Mucosa of descending colon (tissue), 3 donors: ENCODE results near the gene RMDN2. TPM values are rescaled to one million over a fixed set of nuclear protein-coding genes. Genes with fewer than 3 reads are reported as not detected.

Source experiments
- ATAC-seq: fragments of 200-7000 bp; cut with Tn5 transposase; one replicate; pipeline ENCODE4 v1.9.1; 2020; ENCODE audit warnings: mild to moderate bottlenecking, moderate library complexity
- DNase-seq, 3 donors: peaks; one replicate each; pipeline ENCODE4 v3.0.0-alpha.2; 2020
- H3K36me3 ChIP-seq: fragments of 200-600 bp; one replicate; pipeline ENCODE4 v1.8.0; 2021; ENCODE audit warnings: low read depth, mild to moderate bottlenecking
- H3K4me1 ChIP-seq: fragments of 200-600 bp; one replicate; pipeline ENCODE4 v1.8.0; 2021; ENCODE audit warnings: low read depth, mild to moderate bottlenecking
- H3K4me3 ChIP-seq: fragments of 200-600 bp; one replicate; pipeline ENCODE4 v1.8.0; 2021; ENCODE audit warnings: mild to moderate bottlenecking
- H3K9me3 ChIP-seq: fragments of 200-600 bp; one replicate; pipeline ENCODE4 v1.8.0; 2021; ENCODE audit warnings: mild to moderate bottlenecking
- CTCF ChIP-seq: fragments of 200-600 bp; IDR thresholded peaks from one replicate; pipeline ENCODE4 v1.8.0; 2022; ENCODE audit warnings: antibody characterized with exemption, mild to moderate bottlenecking
- intact Hi-C, 2 donors: fragments of 100-400 bp; cut with DNase I in 1 of 2; cut with micrococcal nuclease in 1 of 2; formaldehyde crosslinking; loops; one replicate each; pipeline versions ENCODE4 v1.11.0 to v1.11.1; 2022; cut with DNase I, micrococcal nuclease
- total RNA-seq, 3 donors: library from RNA; stranded (reverse); fragmentation: NEBNext Ultra II Directional in 2 of 3; extraction: Animal tissue kit (Norgen Biotek cat#: 25700) in 2 of 3; gene quantifications; one replicate each; pipeline versions ENCODE4 v1.2.1 to v1.2.4, GENCODE V29; 2021 to 2023
- donor health status: DM: no; HTN: no; CAD: no; lungs with moderate emphysema.
- donor health status: DM: no; HTN: no; CAD: no.
- donor health status: DM: no; HTN: yes; CAD: no.

Gene RMDN2
- total RNA-seq, 3 donors from 2014 or later = 22.8 to 46.2 (median 28.5) TPM

- H3K4me1 ChIP-seq = no peaks in the 10 kb centered on the region
- no peak overlapping the region for H3K4me3 ChIP-seq
- DNase-seq (no peak), ATAC-seq (no peak)
- H3K36me3 ChIP-seq = no peaks in the 10 kb centered on the region
- H3K9me3 ChIP-seq = no peaks in the 10 kb centered on the region
- no peak for TF ChIP-seq CTCF
- intact Hi-C loops = loop anchor here (5.0 to 10.0 kb wide), 3 partner anchors 131 to 294 kb away; no protein-coding TSS in a partner anchor
Observed at GRCh38 chr2:37983719-37984118, 58.6 kb downstream of the RMDN2 start.

GRCh38 chr2:37984176-37984575, 59.1 kb downstream of the RMDN2 start:
- no peaks in the 10 kb centered on the region for H3K36me3 ChIP-seq
- H3K4me3 ChIP-seq = no peak overlapping the region
- no peaks in the 10 kb centered on the region for H3K4me1 ChIP-seq
- DNase-seq (no peak), ATAC-seq (no peak)
- no peak for TF ChIP-seq CTCF
- H3K9me3 ChIP-seq = no peaks in the 10 kb centered on the region
- intact Hi-C loops = loop anchor here (5.0 to 10.0 kb wide), 3 partner anchors 131 to 293 kb away; no protein-coding TSS in a partner anchor

- no peak for TF ChIP-seq CTCF
- no peak for ATAC-seq
- intact Hi-C loops = loop anchor here (5.0 to 10.0 kb wide), 3 partner anchors 130 to 293 kb away; no protein-coding TSS in a partner anchor
Observed at GRCh38 chr2:37984589-37984988, 59.5 kb downstream of the RMDN2 start.

GRCh38 chr2:37985333-37985732, 60.2 kb downstream of the RMDN2 start:
- H3K4me3 ChIP-seq = no peak overlapping the region
- H3K36me3 ChIP-seq = no peaks in the 10 kb centered on the region
- ATAC-seq (no peak), DNase-seq (no peak)
- no peak for TF ChIP-seq CTCF
- H3K9me3 ChIP-seq = no peaks in the 10 kb centered on the region
- H3K4me1 ChIP-seq = no peaks in the 10 kb centered on the region
- intact Hi-C loops = loop anchor here in 1 of 2 donors (10.0 kb wide), 2 partner anchors 129 to 289 kb away; no protein-coding TSS in a partner anchor

More at GRCh38 chr2:37984589-37984988, 59.5 kb downstream of the RMDN2 start:
- H3K4me1 ChIP-seq = no peaks in the 10 kb centered on the region
- no peak overlapping the region for H3K4me3 ChIP-seq
- no peaks in the 10 kb centered on the region for H3K9me3 ChIP-seq
- no peaks in the 10 kb centered on the region for H3K36me3 ChIP-seq
- no peak for DNase-seq

GRCh38 chr2:37987098-37987775, 62.1 kb downstream of the RMDN2 start:
- no peak for DNase-seq
- intact Hi-C loops = loop anchor here in 1 of 2 donors (10.0 kb wide), 2 partner anchors 128 to 288 kb away; no protein-coding TSS in a partner anchor
- peak; percentile 50 for ATAC-seq
- H3K4me1 ChIP-seq = no peaks in the 10 kb centered on the region
- no peaks in the 10 kb centered on the region for H3K36me3 ChIP-seq
- H3K9me3 ChIP-seq = no peaks in the 10 kb centered on the region
- no peak overlapping the region for H3K4me3 ChIP-seq
- no peak for TF ChIP-seq CTCF
